SK-N-SH treated with all-trans-retinoic acid at 6 μM for 48 hours (cell line): ENCODE results near the gene MAML2.

Experiments
- ATAC-seq: fragments of 200-7000 bp; cut with Tn5 transposase; 3 replicates; pipeline ENCODE4 v1.9.1; 2020; ENCODE audit warnings: mild to moderate bottlenecking, moderate library complexity
- BACH2 ChIP-seq: fragments of 250-450 bp; sonication (Bioruptor Pico); IDR thresholded peaks from 2 replicates; pipeline ENCODE4 v1.9.0; 2021; ENCODE audit warnings: mild to moderate bottlenecking, borderline replicate concordance
- ESRRG ChIP-seq: fragments of 250-450 bp; sonication (Bioruptor Pico); IDR thresholded peaks from 2 replicates; pipeline ENCODE4 v1.6.1; 2021; ENCODE audit warnings: mild to moderate bottlenecking
- GLIS3 ChIP-seq: fragments of 250-450 bp; sonication (Bioruptor Pico); IDR thresholded peaks from 2 replicates; pipeline ENCODE4 v1.5.0; 2020; ENCODE audit warnings: mild to moderate bottlenecking, moderate library complexity
- ISL1 ChIP-seq: fragments of 250-450 bp; sonication (Bioruptor Pico); IDR thresholded peaks from 2 replicates; pipeline ENCODE4 v2.1.2; 2022; ENCODE audit warnings: mild to moderate bottlenecking, moderate library complexity
- OSR1 ChIP-seq: fragments of 250-450 bp; sonication (Bioruptor Pico); IDR thresholded peaks from 2 replicates; pipeline ENCODE4 v1.8.0; 2022; ENCODE audit warnings: moderate library complexity, mild to moderate bottlenecking, inconsistent platforms
- PPARA ChIP-seq: fragments of 250-450 bp; sonication (Bioruptor Pico); IDR thresholded peaks from 2 replicates; pipeline ENCODE4 v1.5.0; 2020; ENCODE audit warnings: mild to moderate bottlenecking, borderline replicate concordance
- RARB ChIP-seq: fragments of 250-450 bp; sonication (Bioruptor Pico); IDR thresholded peaks from 2 replicates; pipeline ENCODE4 v1.8.0; 2021; ENCODE audit warnings: mild to moderate bottlenecking, moderate library complexity
- SNAI2 ChIP-seq: fragments of 250-450 bp; sonication (Bioruptor Pico); IDR thresholded peaks from 2 replicates; pipeline ENCODE4 v1.5.0; 2020; ENCODE audit warnings: mild to moderate bottlenecking, moderate library complexity
- TCF4 ChIP-seq: fragments of 250-450 bp; sonication (Bioruptor Pico); IDR thresholded peaks from 2 replicates; pipeline ENCODE4 v1.8.0; 2021; ENCODE audit warnings: mild to moderate bottlenecking, moderate library complexity, borderline replicate concordance
- TOX ChIP-seq: fragments of 250-450 bp; sonication (Bioruptor Pico); IDR thresholded peaks from 2 replicates; pipeline ENCODE4 v1.8.0; 2021; ENCODE audit warnings: mild to moderate bottlenecking, moderate library complexity, borderline replicate concordance
- ZC3H10 ChIP-seq: fragments of 250-450 bp; sonication (Bioruptor Pico); IDR thresholded peaks from 2 replicates; pipeline ENCODE4 v1.5.1; 2021; ENCODE audit warnings: mild to moderate bottlenecking, moderate library complexity
- ZFP3 ChIP-seq: fragments of 250-450 bp; sonication (Bioruptor Pico); IDR thresholded peaks from 2 replicates; pipeline ENCODE4 v1.5.0; 2020; ENCODE audit warnings: mild to moderate bottlenecking, moderate library complexity
- ZFP30 ChIP-seq: fragments of 450-650 bp; formaldehyde crosslinking; IDR thresholded peaks from 2 replicates; pipeline ENCODE4 v1.5.0; 2022; ENCODE audit warnings: mild to moderate bottlenecking, moderate library complexity
- ZNF565 ChIP-seq: fragments of 450-650 bp; formaldehyde crosslinking; conservative IDR thresholded peaks from 2 replicates; pipeline ENCODE4 v1.5.0; 2020; ENCODE audit warnings: low read depth, mild to moderate bottlenecking, moderate library complexity
- ZNF70 ChIP-seq: fragments of 450-650 bp; formaldehyde crosslinking; IDR thresholded peaks from 2 replicates; pipeline ENCODE4 v1.5.0; 2020; ENCODE audit warnings: mild to moderate bottlenecking, moderate library complexity
- TF ChIP-seq, protein P1 (sequence below): fragments of 250-450 bp; sonication (Bioruptor Pico); IDR thresholded peaks from 2 replicates; pipeline ENCODE4 v1.5.1; 2021; ENCODE audit warnings: mild to moderate bottlenecking, moderate library complexity
- TF ChIP-seq, protein P2 (sequence below): fragments of 250-450 bp; sonication (Bioruptor Pico); IDR thresholded peaks from 2 replicates; pipeline ENCODE4 v1.5.1; 2020; ENCODE audit warnings: low read depth, mild to moderate bottlenecking, moderate library complexity
- TF ChIP-seq, protein P3 (sequence below): fragments of 250-450 bp; sonication (Bioruptor Pico); IDR thresholded peaks from 2 replicates; pipeline ENCODE4 v1.8.0; 2020; ENCODE audit warnings: mild to moderate bottlenecking, moderate library complexity, borderline replicate concordance

Gene MAML2

DNA sequence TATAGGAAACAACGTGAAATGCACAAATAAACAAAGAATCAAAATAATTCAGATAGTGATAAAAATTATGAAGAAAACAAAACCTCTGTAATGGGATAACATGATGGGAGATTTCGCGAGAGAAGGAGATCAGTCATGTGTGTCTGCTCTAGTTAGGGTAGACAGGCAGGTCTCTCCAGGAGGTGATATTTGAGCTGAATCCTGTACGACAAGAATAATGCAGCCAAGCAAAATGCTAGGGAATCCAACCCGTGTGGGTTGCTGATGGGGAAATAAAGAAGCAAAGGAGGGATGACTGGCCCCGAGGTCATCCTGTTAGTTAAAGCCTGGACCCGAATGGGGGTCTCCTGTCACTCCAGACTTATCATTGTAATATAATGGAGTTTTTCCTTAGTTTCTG lies 16.0 kb downstream of the MAML2 start (continued):
- TF ChIP-seq, protein P1, sequence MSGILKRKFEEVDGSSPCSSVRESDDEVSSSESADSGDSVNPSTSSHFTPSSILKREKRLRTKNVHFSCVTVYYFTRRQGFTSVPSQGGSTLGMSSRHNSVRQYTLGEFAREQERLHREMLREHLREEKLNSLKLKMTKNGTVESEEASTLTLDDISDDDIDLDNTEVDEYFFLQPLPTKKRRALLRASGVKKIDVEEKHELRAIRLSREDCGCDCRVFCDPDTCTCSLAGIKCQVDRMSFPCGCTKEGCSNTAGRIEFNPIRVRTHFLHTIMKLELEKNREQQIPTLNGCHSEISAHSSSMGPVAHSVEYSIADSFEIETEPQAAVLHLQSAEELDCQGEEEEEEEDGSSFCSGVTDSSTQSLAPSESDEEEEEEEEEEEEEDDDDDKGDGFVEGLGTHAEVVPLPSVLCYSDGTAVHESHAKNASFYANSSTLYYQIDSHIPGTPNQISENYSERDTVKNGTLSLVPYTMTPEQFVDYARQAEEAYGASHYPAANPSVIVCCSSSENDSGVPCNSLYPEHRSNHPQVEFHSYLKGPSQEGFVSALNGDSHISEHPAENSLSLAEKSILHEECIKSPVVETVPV (CRISPR knock-in tag), result no peak
- no peak for TF ChIP-seq TCF4 (CRISPR knock-in tag)
- no peak for TF ChIP-seq GLIS3 (CRISPR knock-in tag)
- no peak for TF ChIP-seq TOX (CRISPR knock-in tag)
- TF ChIP-seq ZNF70 (CRISPR knock-in tag), result no peak
- TF ChIP-seq ISL1 (CRISPR knock-in tag), result no peak
- no peak for TF ChIP-seq PPARA (CRISPR knock-in tag)

DNA sequence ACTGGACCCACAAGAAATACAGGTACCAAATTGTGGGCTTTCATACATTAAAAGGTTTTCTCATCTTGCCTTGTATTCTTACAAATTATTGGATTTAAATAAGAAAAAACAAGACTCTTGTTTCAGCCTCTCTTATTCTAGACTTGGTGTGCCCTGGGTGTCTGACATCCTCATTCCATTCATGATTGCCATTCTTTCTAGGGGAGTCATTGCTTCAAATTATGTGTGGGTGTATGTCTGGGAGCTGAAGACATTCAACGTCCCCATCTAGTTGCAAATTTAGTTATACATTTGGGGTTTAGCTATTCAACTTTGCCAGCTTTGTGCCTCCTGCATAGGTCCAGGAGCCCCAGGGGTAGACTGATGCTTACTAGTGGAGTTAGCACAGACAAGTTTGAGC lies 18.1 kb downstream of the MAML2 start:
- peak; percentile 79 for ATAC-seq

DNA sequence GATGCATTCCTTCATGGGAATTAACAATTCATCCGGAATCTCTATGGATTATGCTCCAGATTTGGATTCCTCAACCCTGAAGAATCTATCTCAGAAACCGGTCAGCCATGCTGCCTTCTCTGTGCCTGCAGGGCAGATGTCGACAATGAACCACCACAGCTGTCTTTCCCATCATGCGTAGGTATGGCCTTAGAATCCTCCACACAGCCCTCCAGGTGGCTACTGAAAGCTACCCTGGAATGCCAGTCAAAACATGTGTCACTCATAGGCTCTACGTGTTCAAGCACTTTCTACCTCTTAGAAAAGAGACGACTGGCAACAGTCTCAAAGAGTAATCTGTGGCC lies 19.4 kb downstream of the MAML2 start:
- no peak for TF ChIP-seq SNAI2
- TF ChIP-seq, protein P1 (CRISPR knock-in tag), result no peak
- TF ChIP-seq RARB (CRISPR knock-in tag), result no peak
- ATAC-seq, result no peak

More for the DNA sequence above, 18.1 kb downstream of the MAML2 start:
- TF ChIP-seq PPARA (CRISPR knock-in tag) (no peak), ISL1 (CRISPR knock-in tag) (peak; percentile 29; the same call in 1 of the 2 replicates)

DNA sequence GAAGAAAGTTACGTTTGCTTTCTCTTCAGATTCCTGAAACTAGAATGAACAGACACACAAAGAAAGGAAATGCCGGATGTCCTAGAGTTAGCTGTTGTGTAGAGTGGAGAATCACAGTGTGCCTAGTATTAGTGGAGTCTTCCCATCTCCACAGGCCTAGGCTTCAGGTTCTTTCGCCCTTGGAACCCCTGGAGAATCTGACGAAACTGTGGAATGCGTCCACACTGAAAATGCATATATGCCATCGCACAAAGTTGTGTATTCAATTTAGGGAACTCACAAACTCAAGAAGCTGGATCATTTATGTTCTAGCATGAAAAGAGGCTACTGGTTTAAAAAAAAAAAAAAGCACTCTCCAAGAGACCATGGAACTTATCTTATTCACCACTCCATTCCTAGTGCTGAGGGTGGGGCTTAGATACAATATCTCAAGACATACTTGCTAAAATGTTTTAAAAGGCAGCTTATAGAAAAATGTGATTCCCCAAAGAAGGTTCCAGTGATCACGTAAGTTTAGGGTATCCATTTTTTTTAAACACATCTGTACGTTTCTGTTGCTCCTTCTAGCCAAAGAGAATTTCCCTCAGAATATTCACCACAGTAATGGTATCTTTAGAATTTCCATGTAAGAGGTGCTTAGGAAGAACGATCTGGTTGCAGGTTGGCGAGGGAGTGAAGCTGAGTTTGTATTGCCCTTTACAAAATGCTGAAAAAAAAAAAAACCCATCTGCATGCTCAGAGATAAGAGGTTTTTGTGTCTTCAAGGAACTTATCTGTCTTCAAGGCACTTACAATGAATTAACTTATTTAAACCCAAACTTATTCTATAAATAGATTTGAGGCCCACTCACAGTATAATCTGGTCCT lies 20.0 kb downstream of the MAML2 start:
- no peak for TF ChIP-seq ZNF565 (CRISPR knock-in tag)
- no peak for TF ChIP-seq OSR1 (CRISPR knock-in tag)
- TF ChIP-seq ZC3H10, result no peak
- TF ChIP-seq, protein P1 (CRISPR knock-in tag), result no peak
- TF ChIP-seq BACH2 (CRISPR knock-in tag), result no peak
- TF ChIP-seq, protein P2, sequence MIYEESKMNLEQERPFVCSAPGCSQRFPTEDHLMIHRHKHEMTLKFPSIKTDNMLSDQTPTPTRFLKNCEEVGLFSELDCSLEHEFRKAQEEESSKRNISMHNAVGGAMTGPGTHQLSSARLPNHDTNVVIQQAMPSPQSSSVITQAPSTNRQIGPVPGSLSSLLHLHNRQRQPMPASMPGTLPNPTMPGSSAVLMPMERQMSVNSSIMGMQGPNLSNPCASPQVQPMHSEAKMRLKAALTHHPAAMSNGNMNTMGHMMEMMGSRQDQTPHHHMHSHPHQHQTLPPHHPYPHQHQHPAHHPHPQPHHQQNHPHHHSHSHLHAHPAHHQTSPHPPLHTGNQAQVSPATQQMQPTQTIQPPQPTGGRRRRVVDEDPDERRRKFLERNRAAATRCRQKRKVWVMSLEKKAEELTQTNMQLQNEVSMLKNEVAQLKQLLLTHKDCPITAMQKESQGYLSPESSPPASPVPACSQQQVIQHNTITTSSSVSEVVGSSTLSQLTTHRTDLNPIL (CRISPR knock-in tag), result no peak
- ATAC-seq, result no peak

DNA sequence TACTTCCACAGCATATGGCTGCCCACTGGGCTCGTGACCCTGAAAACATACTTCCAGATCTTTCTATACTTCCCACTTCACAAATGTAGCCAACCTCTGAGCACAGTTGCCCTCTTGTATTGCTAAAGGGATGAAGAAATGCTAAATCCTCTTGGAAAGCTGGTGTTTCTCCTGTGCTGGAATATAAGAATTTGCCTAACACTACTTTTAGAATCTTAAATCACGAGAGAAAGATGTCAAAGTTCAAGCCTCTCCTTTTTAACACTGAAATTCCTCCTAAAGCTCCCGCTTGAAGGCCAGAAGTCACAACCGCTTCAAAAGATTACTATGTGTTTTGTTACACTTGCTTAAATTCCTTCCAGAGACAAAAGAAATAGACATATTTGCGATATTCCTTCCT lies 21.9 kb downstream of the MAML2 start:
- no peak for ATAC-seq
- TF ChIP-seq ZC3H10 (no peak), TOX (CRISPR knock-in tag) (no peak), ZFP3 (CRISPR knock-in tag) (no peak), ZFP30 (CRISPR knock-in tag) (no peak), ESRRG (CRISPR knock-in tag) (no peak), BACH2 (CRISPR knock-in tag) (no peak), RARB (CRISPR knock-in tag) (no peak), SNAI2 (no peak), ISL1 (CRISPR knock-in tag) (no peak)
- TF ChIP-seq, protein P3, sequence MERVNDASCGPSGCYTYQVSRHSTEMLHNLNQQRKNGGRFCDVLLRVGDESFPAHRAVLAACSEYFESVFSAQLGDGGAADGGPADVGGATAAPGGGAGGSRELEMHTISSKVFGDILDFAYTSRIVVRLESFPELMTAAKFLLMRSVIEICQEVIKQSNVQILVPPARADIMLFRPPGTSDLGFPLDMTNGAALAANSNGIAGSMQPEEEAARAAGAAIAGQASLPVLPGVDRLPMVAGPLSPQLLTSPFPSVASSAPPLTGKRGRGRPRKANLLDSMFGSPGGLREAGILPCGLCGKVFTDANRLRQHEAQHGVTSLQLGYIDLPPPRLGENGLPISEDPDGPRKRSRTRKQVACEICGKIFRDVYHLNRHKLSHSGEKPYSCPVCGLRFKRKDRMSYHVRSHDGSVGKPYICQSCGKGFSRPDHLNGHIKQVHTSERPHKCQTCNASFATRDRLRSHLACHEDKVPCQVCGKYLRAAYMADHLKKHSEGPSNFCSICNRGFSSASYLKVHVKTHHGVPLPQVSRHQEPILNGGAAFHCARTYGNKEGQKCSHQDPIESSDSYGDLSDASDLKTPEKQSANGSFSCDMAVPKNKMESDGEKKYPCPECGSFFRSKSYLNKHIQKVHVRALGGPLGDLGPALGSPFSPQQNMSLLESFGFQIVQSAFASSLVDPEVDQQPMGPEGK (CRISPR knock-in tag), result no peak
- TF ChIP-seq, protein P2 (CRISPR knock-in tag), result no peak
